Prostate gland (tissue), 2 donors: Measurements from ENCODE around the gene AIPL1.

Experiments used
- POLR2A ChIP-seq: fragments of 450-650 bp; IDR thresholded peaks from one replicate; pipeline ENCODE4 v1.6.1; 2016; ENCODE audit warnings: antibody characterized with exemption, mild to moderate bottlenecking
- TF ChIP-seq, protein P1 (sequence below), 4 experiments: fragments of 200-600 bp in 2 of 4; fragments of 450-650 bp in 2 of 4; sonication (generic) in 2 of 4; IDR thresholded peaks; 1 replicate in 3 of 4; 2 replicates in 1 of 4; pipeline ENCODE4 v1.5.1; 2016 to 2019; ENCODE audit warnings: antibody characterized with exemption in 4 of 4, mild to moderate bottlenecking in 2 of 4, moderate library complexity in 2 of 4

DNA sequence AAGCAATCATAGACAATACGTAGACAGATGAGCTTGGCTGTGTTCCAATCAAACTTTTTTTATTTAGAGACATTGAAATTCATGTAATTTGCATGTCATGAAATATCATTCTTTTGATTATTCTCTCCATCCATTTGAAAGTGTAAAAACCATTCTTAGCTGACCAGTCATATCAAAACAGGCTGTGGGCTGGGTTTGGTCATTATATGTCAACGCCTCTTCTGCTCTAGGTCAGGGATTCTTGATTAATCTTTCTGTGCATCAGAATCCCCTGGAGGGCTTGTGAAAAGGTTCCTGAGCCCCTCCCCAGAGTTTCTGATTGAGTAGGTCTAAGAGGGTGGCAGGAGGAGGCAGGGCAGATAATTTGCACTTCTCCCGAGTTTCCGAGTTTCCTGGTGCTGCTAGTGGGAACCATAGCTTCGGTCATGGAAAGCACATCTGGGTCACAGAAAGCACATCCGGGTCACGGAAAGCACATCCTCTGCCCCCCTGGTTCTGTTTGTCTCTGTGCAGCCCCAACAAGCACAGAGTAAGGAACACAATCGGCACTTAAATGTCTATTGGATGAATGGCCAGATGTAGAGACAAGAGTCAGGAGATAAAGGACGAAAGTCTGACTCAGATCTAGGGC is 25.7 kb upstream of the AIPL1 start:
- TF ChIP-seq, protein P1, sequence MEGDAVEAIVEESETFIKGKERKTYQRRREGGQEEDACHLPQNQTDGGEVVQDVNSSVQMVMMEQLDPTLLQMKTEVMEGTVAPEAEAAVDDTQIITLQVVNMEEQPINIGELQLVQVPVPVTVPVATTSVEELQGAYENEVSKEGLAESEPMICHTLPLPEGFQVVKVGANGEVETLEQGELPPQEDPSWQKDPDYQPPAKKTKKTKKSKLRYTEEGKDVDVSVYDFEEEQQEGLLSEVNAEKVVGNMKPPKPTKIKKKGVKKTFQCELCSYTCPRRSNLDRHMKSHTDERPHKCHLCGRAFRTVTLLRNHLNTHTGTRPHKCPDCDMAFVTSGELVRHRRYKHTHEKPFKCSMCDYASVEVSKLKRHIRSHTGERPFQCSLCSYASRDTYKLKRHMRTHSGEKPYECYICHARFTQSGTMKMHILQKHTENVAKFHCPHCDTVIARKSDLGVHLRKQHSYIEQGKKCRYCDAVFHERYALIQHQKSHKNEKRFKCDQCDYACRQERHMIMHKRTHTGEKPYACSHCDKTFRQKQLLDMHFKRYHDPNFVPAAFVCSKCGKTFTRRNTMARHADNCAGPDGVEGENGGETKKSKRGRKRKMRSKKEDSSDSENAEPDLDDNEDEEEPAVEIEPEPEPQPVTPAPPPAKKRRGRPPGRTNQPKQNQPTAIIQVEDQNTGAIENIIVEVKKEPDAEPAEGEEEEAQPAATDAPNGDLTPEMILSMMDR (IDR thresholded peaks at IDR 0.05) = no peak
- TF ChIP-seq POLR2A = no peak
